ENCODE results near the gene AGBL4.
"Not testable (repeated sequence)": the region's sequence is repeated elsewhere in the genome, so short reads cannot be mapped to it uniquely, and the experiment has no call there.

AGBL4 gene

DNA sequence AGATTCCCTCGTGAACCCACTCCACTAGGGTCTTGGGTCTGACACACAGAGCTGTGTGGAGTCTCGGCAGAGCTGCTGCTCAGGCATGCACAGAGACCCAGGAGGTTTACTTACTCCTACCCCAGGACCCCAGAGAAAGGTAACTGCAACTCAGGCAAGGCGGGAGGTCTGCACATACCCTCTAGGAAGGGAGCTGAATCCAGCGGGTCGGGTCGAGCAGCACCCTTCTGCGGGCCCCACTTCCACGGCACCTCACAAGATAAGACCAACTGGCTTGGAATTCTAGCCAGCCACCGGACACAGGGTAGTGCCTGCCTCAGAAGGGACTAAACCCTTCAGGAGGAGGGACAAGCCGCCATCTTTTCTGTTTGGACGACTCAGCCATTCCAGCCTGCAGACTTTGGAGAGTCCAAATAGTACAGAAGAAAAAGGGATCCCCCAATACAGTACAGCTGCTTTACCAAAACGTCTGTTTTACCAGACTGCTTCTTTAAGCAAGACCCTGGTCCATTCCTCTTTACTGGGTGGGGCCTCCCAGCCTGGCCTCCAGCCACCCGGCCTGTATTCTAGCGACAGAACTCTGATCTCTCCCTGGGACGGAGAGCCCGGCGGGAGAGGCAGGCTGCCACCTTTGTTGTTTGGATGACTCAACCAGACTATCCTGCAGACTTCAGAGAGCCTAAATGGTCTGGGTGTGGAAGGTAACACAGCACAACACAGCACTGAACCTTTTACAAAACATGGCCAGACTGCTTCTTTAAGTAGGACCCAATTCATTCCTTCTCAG lies 692.5 kb downstream of the AGBL4 start:
- no peak for DNase-seq (ENCODE audit: extremely low read depth, low read depth)
- TF ChIP-seq, protein P1, sequence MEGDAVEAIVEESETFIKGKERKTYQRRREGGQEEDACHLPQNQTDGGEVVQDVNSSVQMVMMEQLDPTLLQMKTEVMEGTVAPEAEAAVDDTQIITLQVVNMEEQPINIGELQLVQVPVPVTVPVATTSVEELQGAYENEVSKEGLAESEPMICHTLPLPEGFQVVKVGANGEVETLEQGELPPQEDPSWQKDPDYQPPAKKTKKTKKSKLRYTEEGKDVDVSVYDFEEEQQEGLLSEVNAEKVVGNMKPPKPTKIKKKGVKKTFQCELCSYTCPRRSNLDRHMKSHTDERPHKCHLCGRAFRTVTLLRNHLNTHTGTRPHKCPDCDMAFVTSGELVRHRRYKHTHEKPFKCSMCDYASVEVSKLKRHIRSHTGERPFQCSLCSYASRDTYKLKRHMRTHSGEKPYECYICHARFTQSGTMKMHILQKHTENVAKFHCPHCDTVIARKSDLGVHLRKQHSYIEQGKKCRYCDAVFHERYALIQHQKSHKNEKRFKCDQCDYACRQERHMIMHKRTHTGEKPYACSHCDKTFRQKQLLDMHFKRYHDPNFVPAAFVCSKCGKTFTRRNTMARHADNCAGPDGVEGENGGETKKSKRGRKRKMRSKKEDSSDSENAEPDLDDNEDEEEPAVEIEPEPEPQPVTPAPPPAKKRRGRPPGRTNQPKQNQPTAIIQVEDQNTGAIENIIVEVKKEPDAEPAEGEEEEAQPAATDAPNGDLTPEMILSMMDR (IDR thresholded peaks at IDR 0.05; ENCODE audit: low read depth, low read length, missing control alignments): no peak
- no peak overlapping the region for H3K4me3 ChIP-seq (replicated peaks; ENCODE audit: low read depth, low read length)

DNA sequence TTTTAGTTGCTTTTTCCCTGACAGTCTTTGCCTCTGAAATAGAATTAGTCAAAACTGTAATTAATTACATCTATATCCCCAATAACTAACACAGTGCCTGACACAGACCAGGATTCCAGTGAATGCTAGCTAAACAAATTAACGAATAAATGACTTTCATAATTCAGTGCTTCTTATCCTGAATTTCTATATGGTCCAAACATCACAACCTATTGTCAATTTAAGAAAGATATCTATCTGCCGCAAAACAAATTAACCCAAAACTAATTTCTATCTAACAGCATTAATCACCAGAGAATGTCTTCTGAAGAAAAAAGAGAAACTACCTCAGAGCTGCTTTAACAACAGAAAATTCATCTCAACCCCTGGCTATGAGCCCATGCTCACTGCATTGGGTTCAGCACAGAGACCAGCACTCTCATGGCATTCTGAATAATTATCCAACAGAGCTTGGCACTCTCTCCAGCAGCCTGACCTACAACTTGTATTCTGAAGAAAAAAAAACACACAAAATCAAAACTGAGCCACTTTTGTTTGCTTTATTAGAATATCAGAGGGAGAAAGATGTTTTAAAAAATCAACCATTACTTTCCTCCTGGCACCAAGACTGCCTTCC lies 699.7 kb downstream of the AGBL4 start:
- H3K4me3 ChIP-seq (replicated peaks; ENCODE audit: low read depth, low read length): no peak overlapping the region
- TF ChIP-seq, protein P1 (IDR thresholded peaks at IDR 0.05; ENCODE audit: low read depth, low read length, missing control alignments): no peak
- no peak for DNase-seq (ENCODE audit: extremely low read depth, low read depth)

DNA sequence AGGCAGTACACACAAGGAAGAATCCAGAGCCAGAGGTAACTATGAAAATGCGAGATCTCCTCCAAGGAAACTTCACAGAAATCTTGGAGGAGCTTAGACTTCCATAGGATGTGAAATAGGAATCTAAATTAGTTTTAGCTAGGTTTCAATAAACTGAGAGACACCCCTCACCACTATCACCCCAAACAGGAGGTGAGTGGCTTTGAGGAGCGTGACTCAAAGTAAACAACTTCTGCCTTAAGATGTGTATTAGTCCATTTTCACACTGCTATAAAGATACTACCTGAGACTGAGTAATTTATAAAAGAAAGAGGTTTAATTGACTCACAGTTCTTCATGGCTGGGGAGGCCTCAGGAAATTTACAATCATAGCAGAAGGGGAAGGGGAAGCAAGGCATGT lies 703.3 kb downstream of the AGBL4 start:
- H3K4me3 ChIP-seq (replicated peaks; ENCODE audit: low read depth, low read length); DNase-seq (ENCODE audit: extremely low read depth, low read depth): not testable (repeated sequence)

DNA sequence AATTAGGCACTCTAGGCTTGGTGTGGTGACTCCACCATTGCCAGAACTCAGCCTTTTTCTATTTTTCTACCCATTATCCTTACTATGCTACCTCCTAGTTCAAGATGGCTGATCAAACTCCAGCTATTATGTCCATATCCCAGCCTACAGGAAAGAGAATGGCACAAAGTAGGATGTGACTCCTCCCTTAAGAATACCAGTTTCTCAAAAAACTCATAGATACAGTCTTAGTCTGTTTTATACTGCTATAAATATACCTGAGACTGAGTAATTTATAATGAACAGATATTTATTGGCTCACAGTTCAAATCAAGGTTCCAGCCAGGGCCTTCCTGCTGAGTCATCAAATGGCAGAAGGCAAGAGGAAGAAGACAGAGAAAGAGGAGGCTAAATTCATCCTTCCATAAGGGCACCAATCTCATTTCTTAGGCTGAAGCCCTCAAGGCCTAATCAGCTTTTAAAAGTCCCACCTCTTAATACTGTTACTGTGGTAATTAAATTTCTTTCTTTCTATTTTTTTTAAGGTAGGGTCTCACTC lies 704.3 kb downstream of the AGBL4 start:
- DNase-seq (ENCODE audit: extremely low read depth, low read depth): no peak
- H3K4me3 ChIP-seq (replicated peaks; ENCODE audit: low read depth, low read length): no peak overlapping the region
- TF ChIP-seq, protein P1 (IDR thresholded peaks at IDR 0.05; ENCODE audit: low read depth, low read length, missing control alignments): no peak

DNA sequence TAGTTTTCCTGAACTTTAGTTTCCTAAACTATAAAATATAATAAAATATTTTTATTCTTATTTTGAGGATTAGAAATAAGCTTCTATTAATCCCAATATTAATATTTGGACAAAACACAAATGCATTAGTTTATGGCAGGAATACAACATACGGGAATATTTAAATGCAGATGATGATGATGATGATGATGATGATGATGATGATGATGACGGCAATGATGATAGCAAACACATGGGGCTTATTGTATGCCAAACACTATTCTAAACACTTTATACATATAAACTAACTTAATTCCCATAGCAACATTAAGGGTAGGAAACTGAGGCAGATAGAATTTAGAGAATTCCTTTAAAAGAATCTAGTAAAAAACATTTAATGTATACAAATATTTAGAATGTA lies 705.5 kb downstream of the AGBL4 start:
- DNase-seq (ENCODE audit: extremely low read depth, low read depth): no peak
- no peak overlapping the region for H3K4me3 ChIP-seq (replicated peaks; ENCODE audit: low read depth, low read length)
- TF ChIP-seq, protein P1 (IDR thresholded peaks at IDR 0.05; ENCODE audit: low read depth, low read length, missing control alignments): no peak

DNA sequence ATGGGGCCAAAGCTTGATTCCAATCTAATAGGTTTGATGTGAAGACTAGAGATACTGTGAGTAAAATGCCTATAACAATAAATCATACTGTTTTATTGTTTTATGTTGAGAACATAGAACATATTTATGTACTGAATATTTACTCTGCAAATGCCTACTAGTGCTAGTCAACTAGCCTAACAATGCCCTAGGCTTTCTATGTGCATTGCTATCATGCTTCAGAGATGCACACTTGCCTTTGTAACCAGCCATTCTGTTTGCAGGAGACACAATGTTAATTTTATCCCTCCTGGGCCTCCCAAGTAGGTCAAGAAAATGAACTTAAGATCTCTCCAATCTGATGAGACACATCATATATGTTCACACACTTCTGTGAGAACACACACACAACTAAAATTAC lies 716.3 kb downstream of the AGBL4 start:
- TF ChIP-seq, protein P1 (IDR thresholded peaks at IDR 0.05; ENCODE audit: low read depth, low read length, missing control alignments): no peak
- no peak overlapping the region for H3K4me3 ChIP-seq (replicated peaks; ENCODE audit: low read depth, low read length)
- DNase-seq (ENCODE audit: extremely low read depth, low read depth): no peak

DNA sequence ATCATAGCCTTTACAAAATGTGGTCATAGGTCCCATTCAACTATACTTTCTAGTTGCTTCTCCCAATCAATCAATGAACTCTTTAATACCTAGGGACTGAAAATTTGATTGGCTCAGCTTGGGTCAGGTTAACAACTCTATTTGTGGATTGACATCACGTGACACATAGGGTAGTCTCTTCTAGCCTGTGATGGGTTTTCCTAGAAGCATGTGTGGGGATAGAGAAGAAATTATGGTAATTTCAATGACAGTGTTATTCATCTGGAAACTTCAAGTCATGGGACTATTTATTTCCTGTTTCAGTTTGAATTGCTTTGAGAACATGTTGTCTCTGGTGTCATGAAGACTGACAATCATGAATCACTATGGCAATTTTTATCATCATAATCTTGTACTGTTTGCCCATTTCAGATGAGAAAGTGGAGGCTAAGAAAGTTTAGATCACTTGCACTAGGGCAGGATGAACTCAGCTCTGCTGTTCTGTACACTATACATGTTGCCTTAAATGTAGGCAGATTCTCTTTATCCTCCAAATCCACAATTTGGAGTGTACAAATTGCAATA lies 717.2 kb downstream of the AGBL4 start:
- TF ChIP-seq, protein P1 (IDR thresholded peaks at IDR 0.05; ENCODE audit: low read depth, low read length, missing control alignments): no peak
- DNase-seq (ENCODE audit: extremely low read depth, low read depth): no peak
- no peak overlapping the region for H3K4me3 ChIP-seq (replicated peaks; ENCODE audit: low read depth, low read length)

DNA sequence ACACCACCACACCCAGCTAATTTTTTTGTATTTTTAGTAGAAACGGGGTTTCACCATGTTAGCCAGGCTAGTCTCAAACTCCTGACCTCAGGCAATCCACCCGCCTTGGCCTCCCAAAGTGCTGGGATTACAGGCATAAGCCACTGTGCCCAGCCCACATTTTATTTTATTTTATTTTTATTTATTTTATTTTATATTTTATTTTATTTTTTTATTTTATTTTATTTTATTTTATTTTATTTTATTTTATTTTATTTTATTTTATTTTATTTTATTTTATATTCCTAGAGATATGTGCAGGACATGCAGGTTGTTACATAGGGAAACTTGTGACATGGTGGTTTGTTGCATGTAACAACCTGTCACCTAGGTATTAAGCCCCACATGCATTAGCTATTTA lies 721.4 kb downstream of the AGBL4 start:
- not testable (repeated sequence) for H3K4me3 ChIP-seq (replicated peaks; ENCODE audit: low read depth, low read length); DNase-seq (ENCODE audit: extremely low read depth, low read depth)
